Heart left ventricle (tissue), 16 donors: Measurements from ENCODE around the gene MGMT. TPM values are rescaled to one million over a fixed set of nuclear protein-coding genes. Genes with fewer than 3 reads are reported as not detected.
A peak's percentile ranks its signal among the peaks of the same experiment; 100 is the strongest.

ENCODE experiments used
- ATAC-seq, 4 donors: fragments of 200-7000 bp; cut with Tn5 transposase; one replicate each; pipeline ENCODE4 v1.9.1; 2020 to 2022; ENCODE audit warnings: moderate library complexity in 4 of 4, mild to moderate bottlenecking in 3 of 4, moderate number of reproducible peaks in 1 of 4
- DNase-seq, 5 donors: peaks; one replicate each; pipeline ENCODE4 v3.0.0-alpha.2; 2020
- H3K27ac ChIP-seq, 12 donors: fragments of 200-600 bp; sonication (generic) in 4 of 12; one replicate each; pipeline versions ENCODE4 v1.5.0 to v1.8.0; 2016 to 2022; ENCODE audit warnings: mild to moderate bottlenecking in 2 of 12
- H3K27me3 ChIP-seq, 9 donors: fragments of 200-600 bp; sonication (generic) in 2 of 9; one replicate each; pipeline versions ENCODE4 v1.5.1 to v1.8.0; 2016 to 2022; ENCODE audit warnings: mild to moderate bottlenecking in 3 of 9
- H3K36me3 ChIP-seq, 9 donors: fragments of 200-600 bp; sonication (generic) in 2 of 9; one replicate each; pipeline versions ENCODE4 v1.5.0 to v1.8.0; 2018 to 2022; ENCODE audit warnings: mild to moderate bottlenecking in 2 of 9
- H3K4me1 ChIP-seq, 12 donors: fragments of 200-600 bp; sonication (generic) in 4 of 12; one replicate each; pipeline versions ENCODE4 v1.5.0 to v1.8.0; 2016 to 2022; ENCODE audit warnings: mild to moderate bottlenecking in 3 of 12
- H3K4me3 ChIP-seq, 12 donors: fragments of 200-600 bp; sonication (generic) in 4 of 12; one replicate each; pipeline versions ENCODE4 v1.5.0 to v1.8.0; 2017 to 2022; ENCODE audit warnings: mild to moderate bottlenecking in 9 of 12, moderate library complexity in 4 of 12
- H3K9me3 ChIP-seq, 12 donors: fragments of 200-600 bp; sonication (generic) in 4 of 12; one replicate each; pipeline versions ENCODE4 v1.5.0 to v1.8.0; 2016 to 2022; ENCODE audit warnings: mild to moderate bottlenecking in 1 of 12
- CTCF ChIP-seq, 12 donors: fragments of 200-600 bp; sonication (generic) in 4 of 12; IDR thresholded peaks; one replicate each; pipeline versions ENCODE4 v1.5.0 to v1.8.0; 2018 to 2022; ENCODE audit warnings: antibody characterized with exemption in 12 of 12, mild to moderate bottlenecking in 5 of 12
- POLR2A ChIP-seq, 2 donors: fragments of 450-650 bp; IDR thresholded peaks; one replicate each; pipeline ENCODE4 v1.6.1; 2017; ENCODE audit warnings: antibody characterized with exemption in 2 of 2, mild to moderate bottlenecking in 2 of 2, moderate library complexity in 2 of 2
- WGBS, 4 donors: extraction: QIAGEN DNeasy Blood & Tissue Kit in 2 of 4; methylation state at CpG; one replicate each; pipeline versions ENCODE4 v1.1.5 to v1.1.7; 2013 to 2018; 5-methylcytosine and 5-hydroxymethylcytosine counted together
- intact Hi-C, 10 donors: fragments of 100-400 bp; cut with DNase I; formaldehyde crosslinking; loops; one replicate each; pipeline versions ENCODE4 v1.11.1 to v1.14.2; 2022
- long read RNA-seq, 3 donors: library from polyadenylated mRNA; unstranded; transcript quantifications; one replicate each; pipeline ENCODE4 v2.0.0, GENCODE V29; 2020 to 2021
- polyA plus RNA-seq, 2 donors: library from polyadenylated mRNA; stranded (reverse); fragments of 200-250 nt; gene quantifications; one replicate each; pipeline ENCODE4 v1.2.3, GENCODE V29; 2013
- total RNA-seq, 9 donors: library from RNA; depleted of rRNA in 2 of 9; stranded (reverse); fragments of >200 nt in 2 of 9; fragmentation: NEBNext Ultra II Directional in 3 of 9; extraction: Animal tissue kit (Norgen Biotek cat#: 25700) in 3 of 9; gene quantifications; one replicate each; pipeline versions ENCODE4 v1.1.0 to v1.2.4, GENCODE V29; 2016 to 2023
- donor health status: ischemic (EF 13 %, LVEDD 7.1; RV severe dilation, severe dysfunction).
- donor health status: healthy with polysubstance abuse.
- donor health status: DM: no; HTN: yes; CAD: no.
- donor health status: DM: no; HTN: no; CAD: no.
- donor health status: ischemic (EF 25% LVEDD 6.9; RV normal size, moderate dysfunction).
- donor health status: ischemic (EF 25% LVEDD 5.7; RV mildly dilated, moderate dysfunction).
- donor health status: healthy.
- donor health status: DM: yes; HTN: yes; CAD: no.
- donor health status: ischemic (EF 35%, LVEDD 5.7; RV mildly dilated, moderate dysfunction).
- donor health status: nonischemic (EF 11% LVEDD 7.7; RV severe dilation, severe dysfunction).
- donor health status: DM: yes; HTN: yes; CAD: no.
- donor health status: PGD.
- donor health status: ischemic (EF 29% LVEDD 5.4; RV normal size, mild dysfunction).
- donor health status: nonischemic (EF 23%, LVEDD 6.1; RV moderate dilation, normal function).

Gene MGMT
- 10 to 100 TPM in 7 of 9 donors, 1 to 10 TPM in 2; 6.2 to 25.3 (median 14.8) TPM for total RNA-seq
- polyA plus RNA-seq, result 10 to 100 TPM in 1 of 2 donors, 1 to 10 TPM in 1; 8.4 to 11.0 TPM
- long read RNA-seq, donor 1, transcript MGMT-201 (5 exons, 1,759 nt), result major isoform, 17 of 20 reads
- long read RNA-seq, donor 1, partial matches to known transcripts, result 1 of 20 reads
- long read RNA-seq, donor 1, other reads (novel, unspliced or antisense), result 2 of 20 reads
- long read RNA-seq, donor 2, transcript MGMT-201 (5 exons, 1,759 nt), result major isoform, 10 of 12 reads
- long read RNA-seq, donor 2, partial matches to known transcripts, result 0 of 12 reads
- long read RNA-seq, donor 2, other reads (novel, unspliced or antisense), result 2 of 12 reads
- long read RNA-seq, donor 3, transcript MGMT-201 (5 exons, 1,759 nt), result major isoform, 8 of 10 reads
- long read RNA-seq, donor 3, partial matches to known transcripts, result 1 of 10 reads
- long read RNA-seq, donor 3, other reads (novel, unspliced or antisense), result 1 of 10 reads

GRCh38 chr10:129466703-129467358 is at the start of gene MGMT:
TSS of gene MGMT (plus strand) at chr10:129467241.
- intact Hi-C loops, result loop anchor here in 4 of 10 donors (5.0 to 10.0 kb wide), 5 partner anchors 158 to 645 kb away; partner anchors contain the start of genes EBF3 (in 2 of the 4) and C10orf143 (in 1 of the 4)
- peak; percentile 94 to 98 (median 96) for DNase-seq
- peaks cover 0 to 18% (median 11%) of the 10 kb centered on the region in 12 donors for H3K4me1 ChIP-seq
- H3K36me3 ChIP-seq, result peaks cover 0 to 15% (median 0%) of the 10 kb centered on the region in 9 donors
- peak within 1 kb of the TSS; percentile 26 to 93 (median 86) for H3K27ac ChIP-seq
- H3K4me3 ChIP-seq, result peak within 1 kb of the TSS; percentile 66 to 91 (median 82)
- H3K9me3 ChIP-seq, result no peaks in the 10 kb centered on the region
- no peaks in the 10 kb centered on the region for H3K27me3 ChIP-seq
- ATAC-seq, result peak; percentile 93 to 99 (median 98)
- peak in 1 of 2 donors; percentile 81 for TF ChIP-seq POLR2A (IDR thresholded peaks at IDR 0.05)
- TF ChIP-seq CTCF (IDR thresholded peaks at IDR 0.05), result no peak
- 0 to 11% (median 3%) methylated on average over 2 to 85 of the region's 85 CpGs for WGBS, 4 donors

- H3K9me3 ChIP-seq, result no peaks in the 10 kb centered on the region
- ATAC-seq (peak; percentile 37 to 91 (median 56)), DNase-seq (peak in 3 of 5 donors; percentile 37 to 65 (median 52))
- H3K4me1 ChIP-seq, result peaks cover 0 to 21% (median 4%) of the 10 kb centered on the region in 12 donors
- peak overlapping the region in 4 of 12 donors; percentile 25 to 48 (median 46) for H3K27ac ChIP-seq
- H3K36me3 ChIP-seq, result no peaks in the 10 kb centered on the region
- H3K27me3 ChIP-seq, result peaks cover 0 to 8% (median 0%) of the 10 kb centered on the region in 9 donors
- 46 to 49% (median 48%) methylated on average over 9 of the region's 9 CpGs for WGBS, 4 donors
- H3K4me3 ChIP-seq, result peak overlapping the region in 2 of 12 donors; percentile 2 to 22
- intact Hi-C loops, result loop anchor here in 1 of 10 donors (10.0 kb wide), 1 partner anchor 383 kb away; no protein-coding TSS in a partner anchor
- peak in 3 of 12 donors; percentile 8 to 23 (median 23) for TF ChIP-seq CTCF (IDR thresholded peaks at IDR 0.05)
- TF ChIP-seq POLR2A (IDR thresholded peaks at IDR 0.05), result no peak
Observed at GRCh38 chr10:129417870-129418269, 49.2 kb upstream of the MGMT start.

GRCh38 chr10:129418496-129419225 is 48.4 kb upstream of the MGMT start:
- peaks cover 0 to 8% (median 0%) of the 10 kb centered on the region in 9 donors for H3K27me3 ChIP-seq
- intact Hi-C loops, result loop anchor here in 1 of 10 donors (10.0 kb wide), 1 partner anchor 384 kb away; no protein-coding TSS in a partner anchor
- peak overlapping the region in 2 of 12 donors; percentile 18 to 22 for H3K4me3 ChIP-seq
- peak overlapping the region in 6 of 12 donors; percentile 10 to 61 (median 36) for H3K27ac ChIP-seq
- no peaks in the 10 kb centered on the region for H3K9me3 ChIP-seq
- TF ChIP-seq CTCF (IDR thresholded peaks at IDR 0.05) (no peak), POLR2A (IDR thresholded peaks at IDR 0.05) (no peak)
- H3K36me3 ChIP-seq, result no peaks in the 10 kb centered on the region
- no peak for DNase-seq
- WGBS, 4 donors, result 85 to 92% (median 89%) methylated on average over 16 to 17 of the region's 17 CpGs
- peaks cover 0 to 15% (median 4%) of the 10 kb centered on the region in 12 donors for H3K4me1 ChIP-seq
- ATAC-seq, result no peak
